ENCODE data around the gene DCTN4. TPM values are rescaled to one million over a fixed set of nuclear protein-coding genes. Genes with fewer than 3 reads are reported as not detected.

The DCTN4 gene
- total RNA-seq, 1 donor from 2014 or later: 73.3 TPM

DNA sequence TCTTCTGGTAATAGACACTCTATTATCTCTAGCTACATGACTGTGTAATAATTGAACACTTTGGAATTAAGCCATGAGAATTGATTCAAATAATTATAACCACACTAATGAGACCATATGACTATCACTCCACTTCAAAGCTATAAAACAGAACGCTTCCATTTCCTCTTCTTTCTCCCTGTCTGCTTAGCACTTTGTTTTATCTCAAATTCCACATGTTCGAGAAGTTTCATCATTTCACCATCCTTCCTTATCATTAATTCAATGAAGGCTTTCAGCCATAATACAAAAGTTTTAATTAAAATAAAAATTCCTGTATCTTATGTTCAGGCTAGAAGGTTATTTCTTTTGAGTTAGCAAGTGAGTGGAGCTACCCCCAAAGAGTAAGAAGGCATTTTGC, 7.4 kb upstream of the DCTN4 start:
- Mint-ChIP-seq H3K9me3 (ENCODE audit: low read depth) (no peaks in the 10 kb centered on the region), H3K4me1 (ENCODE audit: low read depth) (no peaks in the 10 kb centered on the region), H3K27me3 (peaks cover 19% of the 10 kb centered on the region), H3K4me3 (ENCODE audit: low read depth) (no peak overlapping the region), H3K27ac (no peak overlapping the region), H3K36me3 (ENCODE audit: insufficient read depth) (no peaks in the 10 kb centered on the region)
- TF ChIP-seq, protein P1, sequence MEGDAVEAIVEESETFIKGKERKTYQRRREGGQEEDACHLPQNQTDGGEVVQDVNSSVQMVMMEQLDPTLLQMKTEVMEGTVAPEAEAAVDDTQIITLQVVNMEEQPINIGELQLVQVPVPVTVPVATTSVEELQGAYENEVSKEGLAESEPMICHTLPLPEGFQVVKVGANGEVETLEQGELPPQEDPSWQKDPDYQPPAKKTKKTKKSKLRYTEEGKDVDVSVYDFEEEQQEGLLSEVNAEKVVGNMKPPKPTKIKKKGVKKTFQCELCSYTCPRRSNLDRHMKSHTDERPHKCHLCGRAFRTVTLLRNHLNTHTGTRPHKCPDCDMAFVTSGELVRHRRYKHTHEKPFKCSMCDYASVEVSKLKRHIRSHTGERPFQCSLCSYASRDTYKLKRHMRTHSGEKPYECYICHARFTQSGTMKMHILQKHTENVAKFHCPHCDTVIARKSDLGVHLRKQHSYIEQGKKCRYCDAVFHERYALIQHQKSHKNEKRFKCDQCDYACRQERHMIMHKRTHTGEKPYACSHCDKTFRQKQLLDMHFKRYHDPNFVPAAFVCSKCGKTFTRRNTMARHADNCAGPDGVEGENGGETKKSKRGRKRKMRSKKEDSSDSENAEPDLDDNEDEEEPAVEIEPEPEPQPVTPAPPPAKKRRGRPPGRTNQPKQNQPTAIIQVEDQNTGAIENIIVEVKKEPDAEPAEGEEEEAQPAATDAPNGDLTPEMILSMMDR (IDR thresholded peaks at IDR 0.05; ENCODE audit: unreplicated experiment): no peak
- no peak for DNase-seq (ENCODE audit: low spot score, unreplicated experiment)

DNA sequence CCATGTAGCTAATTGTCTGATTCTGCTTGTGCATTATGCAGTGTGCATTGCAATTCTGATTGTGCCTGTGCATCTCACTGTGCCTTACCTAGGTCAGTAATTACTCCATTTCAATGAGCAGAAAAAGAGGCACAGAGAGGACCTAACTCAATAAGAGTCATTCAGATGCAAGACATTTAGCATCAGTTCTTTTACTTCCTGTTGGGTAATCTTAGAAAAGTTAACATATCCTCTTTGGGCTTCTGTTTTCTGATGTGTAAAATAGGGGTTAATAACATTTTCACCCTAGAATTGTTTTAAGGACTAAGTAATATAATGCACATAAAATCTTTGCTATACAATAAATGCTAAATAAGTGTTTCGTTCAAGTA, 7.0 kb upstream of the DCTN4 start:
- H3K4me1 Mint-ChIP-seq (ENCODE audit: low read depth): no peaks in the 10 kb centered on the region
- no peak overlapping the region for H3K27ac Mint-ChIP-seq
- no peaks in the 10 kb centered on the region for H3K36me3 Mint-ChIP-seq (ENCODE audit: insufficient read depth)
- TF ChIP-seq, protein P1 (IDR thresholded peaks at IDR 0.05; ENCODE audit: unreplicated experiment): no peak
- H3K9me3 Mint-ChIP-seq (ENCODE audit: low read depth): no peaks in the 10 kb centered on the region
- no peak for DNase-seq (ENCODE audit: low spot score, unreplicated experiment)
- peaks cover 19% of the 10 kb centered on the region for H3K27me3 Mint-ChIP-seq
- H3K4me3 Mint-ChIP-seq (ENCODE audit: low read depth): no peak overlapping the region

DNA sequence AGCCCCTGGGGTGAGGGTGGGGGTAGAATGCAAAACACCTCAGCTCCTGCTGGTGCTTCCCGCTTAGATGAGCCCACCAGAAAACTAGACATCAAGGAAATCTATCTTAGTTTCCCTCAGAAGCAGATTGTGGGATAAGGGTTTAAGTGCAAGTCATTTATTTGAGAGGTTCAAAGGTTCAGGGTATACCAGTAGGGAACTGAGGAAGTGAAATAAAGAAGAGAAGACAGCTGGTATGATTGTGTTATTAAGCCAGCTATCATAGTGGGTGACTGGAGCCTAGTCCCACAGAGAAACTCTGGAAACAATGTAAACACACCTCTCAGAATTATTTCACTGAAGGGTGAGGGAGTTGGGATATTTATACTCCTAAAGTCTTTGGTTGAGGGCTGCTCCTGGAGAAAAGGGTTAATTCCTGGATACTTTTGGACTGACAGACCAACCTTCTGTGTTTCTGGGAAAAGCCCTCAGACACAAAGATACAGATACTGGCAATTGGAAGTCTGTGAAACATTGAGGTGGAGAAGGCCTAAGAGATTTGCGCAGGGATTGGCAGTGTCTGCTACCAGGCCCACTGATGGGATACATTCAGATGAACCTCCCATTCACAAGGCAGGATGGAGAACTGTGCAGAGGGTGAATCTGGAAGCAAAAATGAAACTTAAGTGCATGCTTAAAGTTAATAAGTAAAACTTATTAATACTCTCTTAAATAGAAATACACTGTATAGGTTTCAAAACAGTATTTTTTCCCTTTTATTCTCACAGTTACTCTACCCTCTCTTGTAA, 6.4 kb upstream of the DCTN4 start:
- H3K27me3 Mint-ChIP-seq: peaks cover 15% of the 10 kb centered on the region
- H3K9me3 Mint-ChIP-seq (ENCODE audit: low read depth): no peaks in the 10 kb centered on the region
- H3K36me3 Mint-ChIP-seq (ENCODE audit: insufficient read depth): no peaks in the 10 kb centered on the region
- no peak for DNase-seq (ENCODE audit: low spot score, unreplicated experiment)
- H3K27ac Mint-ChIP-seq: no peak overlapping the region
- no peaks in the 10 kb centered on the region for H3K4me1 Mint-ChIP-seq (ENCODE audit: low read depth)
- H3K4me3 Mint-ChIP-seq (ENCODE audit: low read depth): no peak overlapping the region
- TF ChIP-seq, protein P1 (IDR thresholded peaks at IDR 0.05; ENCODE audit: unreplicated experiment): no peak

DNA sequence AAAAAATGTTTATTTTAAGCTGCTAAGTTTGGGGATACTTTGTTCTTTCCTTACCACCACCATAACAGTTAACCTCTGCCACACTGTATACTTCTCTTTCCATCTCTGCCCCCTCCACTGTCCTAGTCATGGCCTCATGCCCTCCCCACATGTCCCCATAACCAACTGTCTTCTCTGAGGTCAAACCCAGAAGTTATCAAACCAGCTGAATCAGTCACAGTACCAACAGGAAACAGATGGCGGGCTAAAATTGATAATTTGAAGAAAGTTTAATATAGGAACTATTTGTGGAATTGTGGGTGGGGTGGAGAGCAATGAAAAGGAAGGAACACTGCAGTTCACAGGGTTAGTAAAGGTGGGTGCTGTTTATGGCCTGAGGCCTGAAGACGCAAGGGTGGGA, 5.7 kb upstream of the DCTN4 start:
- TF ChIP-seq, protein P1 (IDR thresholded peaks at IDR 0.05; ENCODE audit: unreplicated experiment): no peak
- Mint-ChIP-seq H3K4me3 (ENCODE audit: low read depth) (no peak overlapping the region), H3K27me3 (peaks cover 15% of the 10 kb centered on the region), H3K4me1 (ENCODE audit: low read depth) (no peaks in the 10 kb centered on the region), H3K9me3 (ENCODE audit: low read depth) (peaks cover under 1% of the 10 kb centered on the region), H3K36me3 (ENCODE audit: insufficient read depth) (no peaks in the 10 kb centered on the region), H3K27ac (no peak overlapping the region)
- no peak for DNase-seq (ENCODE audit: low spot score, unreplicated experiment)

DNA sequence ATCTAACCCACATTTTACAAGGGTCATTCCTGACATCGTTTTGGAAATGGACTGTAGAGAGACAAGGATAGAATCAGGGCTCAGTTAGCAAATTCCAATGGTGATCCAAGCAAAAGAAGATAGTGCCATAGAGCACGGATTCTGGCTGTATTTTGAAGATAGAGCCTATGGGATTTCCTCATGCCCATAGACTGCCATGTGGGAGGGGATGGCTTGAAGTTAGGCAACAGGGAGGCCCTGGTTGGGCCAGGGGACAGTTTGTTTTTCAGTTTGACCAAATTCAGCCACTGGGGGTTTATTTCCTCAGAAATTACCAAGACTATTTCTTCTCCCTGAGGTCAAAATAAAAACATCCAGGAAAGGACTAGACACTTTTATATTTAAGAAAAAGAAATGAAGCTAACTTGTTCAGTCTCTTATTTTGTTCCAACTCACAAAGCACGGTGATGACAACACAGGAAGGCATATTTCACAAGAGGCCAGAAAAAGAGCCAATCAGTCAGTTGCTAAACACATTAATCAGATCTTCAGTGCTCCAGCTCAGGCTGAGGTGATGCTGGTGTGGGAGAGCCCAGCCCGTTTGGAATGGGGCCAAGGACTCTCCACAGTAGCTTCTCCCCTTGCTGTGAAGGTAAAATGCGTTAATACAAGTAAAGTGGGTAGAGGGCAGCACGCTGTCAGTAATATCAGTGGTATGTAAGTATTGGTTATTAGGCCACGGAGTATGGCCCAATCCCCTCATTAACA, 4.4 kb upstream of the DCTN4 start:
- H3K27me3 Mint-ChIP-seq: peaks cover 15% of the 10 kb centered on the region
- no peaks in the 10 kb centered on the region for H3K36me3 Mint-ChIP-seq (ENCODE audit: insufficient read depth)
- peaks cover 3% of the 10 kb centered on the region for H3K4me1 Mint-ChIP-seq (ENCODE audit: low read depth)
- TF ChIP-seq, protein P1 (IDR thresholded peaks at IDR 0.05; ENCODE audit: unreplicated experiment): no peak
- H3K9me3 Mint-ChIP-seq (ENCODE audit: low read depth): peaks cover 4% of the 10 kb centered on the region
- no peak for DNase-seq (ENCODE audit: low spot score, unreplicated experiment)
- H3K4me3 Mint-ChIP-seq (ENCODE audit: low read depth): no peak overlapping the region
- no peak overlapping the region for H3K27ac Mint-ChIP-seq

Measured in progenitor cell of endocrine pancreas (in vitro differentiated cells).